ENCODE results near the gene CLIP3.

DNA sequence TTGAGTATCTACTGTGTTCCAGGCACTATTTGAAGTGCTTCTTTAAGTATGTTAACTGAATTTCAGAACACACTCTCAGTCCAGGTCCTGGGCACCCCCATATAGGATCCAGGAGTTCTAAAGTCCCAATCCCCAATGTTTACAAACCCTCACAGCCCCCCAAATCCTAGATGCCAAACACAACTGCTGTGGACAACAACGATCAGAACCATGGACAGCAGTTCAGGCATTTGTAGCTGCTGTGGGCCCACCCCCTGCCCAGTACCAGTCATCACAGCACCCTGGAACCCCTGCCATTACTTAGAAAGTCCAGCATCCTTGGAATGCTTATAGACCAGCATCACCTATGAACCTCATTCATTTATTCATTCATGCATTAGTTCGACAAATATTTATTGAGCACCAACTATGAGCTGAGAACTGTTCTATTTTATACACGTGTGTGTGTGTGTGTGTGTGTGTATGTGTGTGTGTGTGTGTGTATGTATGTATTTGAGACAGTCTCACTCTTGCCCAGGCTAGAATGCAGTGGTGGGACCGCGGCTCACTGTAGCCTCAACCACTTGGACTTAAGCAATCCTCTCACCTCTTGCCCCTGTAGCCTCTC lies 57.0 kb downstream of the CLIP3 start:
- TF ChIP-seq, protein P1, sequence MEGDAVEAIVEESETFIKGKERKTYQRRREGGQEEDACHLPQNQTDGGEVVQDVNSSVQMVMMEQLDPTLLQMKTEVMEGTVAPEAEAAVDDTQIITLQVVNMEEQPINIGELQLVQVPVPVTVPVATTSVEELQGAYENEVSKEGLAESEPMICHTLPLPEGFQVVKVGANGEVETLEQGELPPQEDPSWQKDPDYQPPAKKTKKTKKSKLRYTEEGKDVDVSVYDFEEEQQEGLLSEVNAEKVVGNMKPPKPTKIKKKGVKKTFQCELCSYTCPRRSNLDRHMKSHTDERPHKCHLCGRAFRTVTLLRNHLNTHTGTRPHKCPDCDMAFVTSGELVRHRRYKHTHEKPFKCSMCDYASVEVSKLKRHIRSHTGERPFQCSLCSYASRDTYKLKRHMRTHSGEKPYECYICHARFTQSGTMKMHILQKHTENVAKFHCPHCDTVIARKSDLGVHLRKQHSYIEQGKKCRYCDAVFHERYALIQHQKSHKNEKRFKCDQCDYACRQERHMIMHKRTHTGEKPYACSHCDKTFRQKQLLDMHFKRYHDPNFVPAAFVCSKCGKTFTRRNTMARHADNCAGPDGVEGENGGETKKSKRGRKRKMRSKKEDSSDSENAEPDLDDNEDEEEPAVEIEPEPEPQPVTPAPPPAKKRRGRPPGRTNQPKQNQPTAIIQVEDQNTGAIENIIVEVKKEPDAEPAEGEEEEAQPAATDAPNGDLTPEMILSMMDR (IDR thresholded peaks at IDR 0.05; ENCODE audit: low read depth, low read length), result no peak
- no peak for TF ChIP-seq EZH2phosphoT487 (IDR thresholded peaks at IDR 0.05; ENCODE audit: low read depth)

Data from OCI-LY3 (cell line).